ENCODE measurements around the gene PRKD1.
"Not testable (repeated sequence)": the region's sequence is repeated elsewhere in the genome, so short reads cannot be mapped to it uniquely, and the experiment has no call there.

The PRKD1 gene

GRCh38 chr14:29789475-29789874, 138.2 kb downstream of the PRKD1 start:
- no peak for DNase-seq

GRCh38 chr14:29788093-29788492, 139.6 kb downstream of the PRKD1 start:
- DNase-seq, result no peak

DNA sequence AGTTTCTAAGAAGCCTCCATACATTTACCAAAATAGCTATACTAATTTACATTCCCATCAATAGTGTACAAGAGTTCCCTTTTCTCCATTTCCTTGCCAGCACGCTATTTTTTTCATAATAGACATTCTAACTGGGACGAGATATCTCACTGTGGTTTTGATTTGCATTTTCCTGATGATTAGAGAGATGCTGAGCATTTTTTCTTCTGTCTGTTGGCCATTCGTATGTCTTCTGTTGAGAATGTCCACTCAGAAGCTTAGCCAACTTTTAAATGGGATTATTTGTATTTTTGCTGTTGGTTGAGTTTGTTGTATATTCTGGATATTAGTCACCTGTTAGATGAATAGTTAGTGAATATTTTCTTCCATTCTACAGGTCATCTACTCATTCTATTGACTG, 144.1 kb downstream of the PRKD1 start:
- DNase-seq, result no peak

- DNase-seq, result no peak
Measured at GRCh38 chr14:29782041-29782440, 145.6 kb downstream of the PRKD1 start.

DNA sequence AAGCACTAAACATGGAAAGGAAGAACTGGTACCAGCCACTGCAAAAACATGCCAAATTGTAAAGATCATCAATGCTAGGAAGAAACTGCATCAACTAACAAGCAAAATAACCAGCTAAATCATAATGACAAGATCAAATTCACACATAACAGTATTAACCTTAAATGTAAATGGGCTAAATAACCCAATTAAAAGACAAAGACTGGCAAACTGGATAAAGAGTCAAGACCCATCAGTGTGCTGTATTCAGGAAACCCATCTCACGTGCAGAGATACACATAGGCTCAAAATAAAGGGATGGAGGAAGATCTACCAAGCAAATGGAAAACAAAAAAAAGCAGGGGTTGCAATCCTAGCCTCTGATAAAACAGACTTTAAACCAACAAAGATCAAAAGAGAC, 150.5 kb downstream of the PRKD1 start:
- not testable (repeated sequence) for DNase-seq

GRCh38 chr14:29773990-29774389, 153.7 kb downstream of the PRKD1 start:
- no peak for DNase-seq

GRCh38 chr14:29763342-29763858, 164.2 kb downstream of the PRKD1 start:
- DNase-seq, result no peak

DNA sequence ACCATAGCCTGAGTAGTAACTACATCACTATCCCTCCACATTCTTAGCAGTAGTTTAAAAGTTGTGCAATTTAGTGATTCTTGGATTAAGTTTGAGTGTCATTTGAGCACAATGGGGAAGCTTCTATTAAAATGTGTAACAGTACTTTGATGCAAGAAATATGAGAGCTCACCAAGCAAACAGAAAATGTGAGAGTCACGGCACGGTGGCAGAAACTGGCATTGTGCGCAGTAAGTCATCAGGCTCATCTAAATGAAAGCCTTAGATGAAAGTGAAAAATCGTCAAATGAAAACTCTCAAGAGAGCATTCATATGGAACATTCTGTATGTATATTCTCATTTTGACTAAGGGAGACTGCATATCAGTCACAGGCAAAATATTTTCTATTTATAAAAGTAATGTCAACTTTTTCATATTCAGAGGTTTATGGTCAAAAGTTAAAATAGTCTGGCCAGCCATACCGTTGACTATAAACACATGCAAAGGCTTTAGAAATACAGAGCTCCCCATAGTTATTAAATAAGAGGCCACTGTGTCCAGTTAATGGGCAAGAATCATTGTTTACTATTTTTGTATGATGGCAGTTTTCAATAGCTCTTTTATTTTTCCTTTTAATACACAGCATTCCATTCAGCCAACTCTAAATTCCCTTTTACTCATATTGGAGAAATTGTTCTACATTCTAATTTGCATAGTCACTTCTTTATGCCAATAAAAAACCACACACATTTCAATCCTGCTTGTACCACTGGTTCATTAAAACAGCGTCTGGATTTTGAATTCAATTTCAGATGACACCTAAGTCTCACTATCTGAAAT, 167.9 kb downstream of the PRKD1 start:
- DNase-seq, result no peak

- no peak for DNase-seq
Measured at GRCh38 chr14:29757711-29758233, 169.9 kb downstream of the PRKD1 start.

DNA sequence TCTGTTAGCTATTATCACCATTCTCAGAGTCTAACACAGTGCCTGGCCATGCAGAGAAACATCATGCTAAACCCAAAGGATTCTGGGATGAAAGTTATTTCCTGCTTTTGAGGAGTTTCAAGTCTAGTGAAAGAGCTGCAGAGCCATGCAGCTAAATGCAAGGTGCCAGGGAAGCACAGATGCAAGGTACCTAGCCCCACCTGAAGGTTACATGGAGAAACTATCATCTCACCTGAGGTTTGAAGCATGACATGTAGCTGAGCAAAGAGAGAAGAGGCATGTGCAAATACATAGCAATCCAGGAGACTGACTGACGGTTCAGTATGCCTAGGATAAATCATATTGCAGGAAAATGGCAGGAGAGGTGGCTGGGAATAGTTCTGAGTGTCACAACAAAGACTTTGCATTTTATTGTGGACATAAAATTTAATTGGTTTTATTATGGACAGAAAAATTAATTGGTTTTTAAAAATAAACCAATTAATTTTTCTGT, 170.4 kb downstream of the PRKD1 start:
- no peak for DNase-seq

GRCh38 chr14:29756019-29756385, 171.6 kb downstream of the PRKD1 start:
- no peak for DNase-seq

DNA sequence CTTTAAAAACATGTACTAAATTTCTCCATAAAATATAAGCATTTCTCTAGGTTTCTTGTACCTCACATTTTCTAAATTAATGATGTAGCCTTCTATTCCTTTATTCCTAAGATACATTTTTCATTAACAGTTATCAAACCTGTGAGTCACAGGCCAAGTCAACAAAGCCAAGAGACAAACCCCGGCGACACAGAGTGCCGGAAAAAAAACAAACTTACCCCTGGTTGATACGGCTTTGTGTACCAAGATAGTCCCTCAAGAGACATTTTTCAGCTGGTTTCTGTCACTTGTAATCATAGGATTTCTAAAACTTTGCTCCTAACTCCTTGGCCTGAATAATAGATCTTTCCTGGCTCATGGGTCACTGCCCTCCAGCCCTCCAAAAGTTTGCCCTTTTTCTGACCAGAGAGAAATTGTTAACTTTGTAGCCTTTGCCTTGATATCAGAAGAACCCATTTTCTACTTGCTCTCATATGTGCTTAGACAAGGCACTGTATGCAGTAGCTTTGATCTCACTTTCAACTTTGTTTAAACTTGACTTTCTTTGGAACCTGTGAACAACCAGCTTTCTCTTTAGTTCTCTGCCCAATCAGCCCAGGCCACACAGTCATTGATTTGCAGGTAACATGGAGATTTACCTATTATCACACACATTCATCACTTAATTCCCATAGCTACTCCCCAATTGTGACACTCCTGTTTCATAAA, 172.2 kb downstream of the PRKD1 start:
- DNase-seq, result no peak

DNA sequence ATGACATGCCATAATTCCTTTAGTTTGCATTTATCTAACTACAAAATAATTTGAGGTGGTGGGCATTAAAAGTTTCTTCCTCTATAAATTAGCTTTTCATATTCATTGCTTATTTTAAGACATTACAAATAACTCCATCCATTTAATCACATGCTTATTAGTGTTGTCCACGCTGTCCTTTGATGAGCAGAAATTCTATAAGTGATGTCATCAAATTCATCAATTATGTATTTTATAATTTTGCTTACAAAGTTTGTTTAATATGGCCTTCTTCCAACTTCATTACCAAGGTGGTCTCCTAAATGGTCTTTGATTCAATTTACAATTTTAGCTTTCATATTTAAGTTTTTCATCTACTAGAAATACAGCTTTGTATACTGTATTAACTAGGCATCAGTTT, 173.5 kb downstream of the PRKD1 start:
- no peak for DNase-seq

DNA sequence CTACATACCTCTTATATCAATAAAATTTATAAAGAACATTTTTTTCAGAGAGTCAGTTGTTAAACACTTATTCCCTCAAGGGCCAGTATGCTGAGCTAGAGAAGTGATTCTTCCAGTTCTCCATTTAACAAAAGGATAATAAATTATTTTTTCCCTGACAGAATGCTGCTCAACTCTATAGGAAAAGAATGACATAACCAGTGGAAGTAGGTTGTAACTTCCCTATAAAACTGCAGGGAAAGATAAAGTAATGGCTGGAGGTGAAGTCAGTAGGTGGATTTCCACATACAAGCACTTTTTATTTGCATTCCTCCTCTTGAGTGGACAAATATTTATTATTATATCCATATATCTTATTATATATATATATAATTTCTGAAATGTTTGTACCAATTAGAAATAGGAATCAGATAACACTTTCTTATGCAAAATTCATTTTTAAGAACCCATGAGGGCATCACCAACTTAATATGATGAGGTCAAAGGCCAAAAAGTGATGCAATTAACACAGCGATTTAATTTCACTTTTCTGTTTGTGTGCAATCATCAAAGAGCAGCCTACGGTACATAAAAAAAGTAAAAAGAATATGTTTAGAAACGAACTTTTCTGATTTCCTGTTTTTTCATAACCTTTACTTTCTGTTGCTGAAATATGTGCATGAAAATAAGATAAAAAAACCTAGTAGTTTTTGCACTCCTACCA, 175.3 kb downstream of the PRKD1 start:
- no peak for DNase-seq

DNA sequence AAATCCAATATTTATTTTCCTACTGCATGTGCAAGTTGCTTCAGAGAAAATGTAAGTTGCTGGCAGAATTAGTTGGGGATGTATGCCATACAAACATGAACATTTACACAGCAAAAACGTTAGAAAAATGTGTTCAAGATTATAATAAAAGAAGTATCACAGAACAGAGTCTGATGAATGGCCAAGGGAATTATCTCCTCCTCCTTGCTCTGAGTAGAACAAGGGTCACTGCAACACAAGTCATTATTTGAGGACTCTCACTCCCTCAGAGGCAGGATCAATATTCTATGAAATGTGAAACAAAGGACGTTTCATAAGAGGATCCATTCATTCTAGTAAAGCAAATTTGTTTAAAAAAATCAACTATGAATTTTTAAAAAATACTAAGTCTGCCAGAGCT, 177.8 kb downstream of the PRKD1 start:
- DNase-seq, result no peak

- no peak for DNase-seq
Measured at GRCh38 chr14:29749327-29749726, 178.3 kb downstream of the PRKD1 start.

DNA sequence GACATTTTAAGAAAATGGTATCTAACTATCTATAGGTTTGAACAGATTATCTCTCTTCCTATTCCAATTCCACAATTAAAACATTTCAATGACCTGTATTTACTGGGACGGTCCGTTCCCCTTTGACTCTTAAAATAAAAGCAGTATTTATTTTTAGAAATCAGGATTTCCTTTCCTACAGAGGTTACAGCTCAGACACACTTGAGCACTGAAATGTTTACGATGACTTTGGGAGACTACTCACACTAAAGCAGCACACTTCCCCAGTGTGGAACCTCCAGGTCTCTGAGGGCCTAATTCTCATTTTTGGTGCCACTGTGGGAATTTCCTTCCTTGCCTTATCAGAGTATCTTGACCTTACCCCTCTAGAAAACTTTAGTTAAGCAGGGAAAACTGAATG, 181.8 kb downstream of the PRKD1 start:
- no peak for DNase-seq

DNA sequence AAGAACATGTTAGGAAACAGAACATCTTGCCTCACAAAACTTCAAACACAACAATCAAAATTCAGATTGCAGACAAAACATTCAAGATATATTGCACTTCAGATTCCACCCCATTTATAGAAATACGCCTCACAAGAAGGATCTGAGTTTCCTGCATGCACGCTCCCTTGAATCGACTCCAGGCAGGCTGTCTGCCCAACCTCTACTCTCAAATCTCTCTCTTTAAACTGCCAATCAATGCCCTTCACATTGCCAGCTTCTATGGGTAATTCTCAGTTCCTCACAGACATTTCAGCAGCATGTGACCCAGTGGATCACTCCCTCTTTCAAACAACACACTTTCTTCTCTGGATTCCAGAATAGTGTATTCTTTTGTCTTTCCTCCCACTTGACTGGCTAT, 184.1 kb downstream of the PRKD1 start:
- DNase-seq, result no peak

DNA sequence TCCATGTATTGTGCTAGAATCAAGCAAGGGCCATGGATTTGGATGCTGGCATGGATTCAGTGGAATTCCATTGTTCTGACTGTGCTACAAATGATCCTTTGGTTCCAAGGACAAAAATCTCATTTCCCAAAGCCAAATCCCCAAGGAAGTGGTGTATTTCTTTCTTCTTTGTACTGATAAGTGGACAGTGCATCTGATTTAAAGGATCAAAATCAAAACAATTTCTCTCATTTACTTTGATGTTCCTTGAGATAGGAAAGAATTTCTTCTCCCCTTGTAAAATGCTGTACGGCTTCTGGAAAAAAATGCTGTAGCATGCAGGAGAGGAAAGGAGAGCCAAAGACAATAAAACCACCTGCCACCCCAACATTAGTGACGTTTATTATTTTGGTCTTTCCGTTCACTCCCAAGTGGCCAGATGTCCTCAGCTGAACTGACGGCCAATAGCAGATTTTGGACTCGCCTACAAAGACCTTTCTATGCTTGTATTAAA, 185.7 kb downstream of the PRKD1 start:
- no peak for DNase-seq

GRCh38 chr14:29740491-29740890, 187.2 kb downstream of the PRKD1 start:
- no peak for DNase-seq

GRCh38 chr14:29738950-29739349, 188.7 kb downstream of the PRKD1 start:
- DNase-seq, result no peak

- no peak for DNase-seq
Measured at GRCh38 chr14:29738056-29738455, 189.6 kb downstream of the PRKD1 start.

GRCh38 chr14:29735459-29735858, 192.2 kb downstream of the PRKD1 start:
- DNase-seq, result no peak
